Glomerular endothelial cell (primary cell): ENCODE data around the gene MPL. TPM values are rescaled to one million over a fixed set of nuclear protein-coding genes. Genes with fewer than 3 reads are reported as not detected.

Experiments used
- DNase-seq: peaks from one replicate; pipeline ENCODE4 v3.0.0-alpha.2; 2011; ENCODE audit warnings: low read depth, low spot score; ENCODE audit errors: extremely low read depth
- total RNA-seq: library from RNA; depleted of rRNA; stranded (reverse); fragments of >200 nt; gene quantifications from 2 replicates; pipeline ENCODE4 v1.2.3, GENCODE V29; 2015

MPL gene
- total RNA-seq, 1 donor from 2014 or later = not detected

DNA sequence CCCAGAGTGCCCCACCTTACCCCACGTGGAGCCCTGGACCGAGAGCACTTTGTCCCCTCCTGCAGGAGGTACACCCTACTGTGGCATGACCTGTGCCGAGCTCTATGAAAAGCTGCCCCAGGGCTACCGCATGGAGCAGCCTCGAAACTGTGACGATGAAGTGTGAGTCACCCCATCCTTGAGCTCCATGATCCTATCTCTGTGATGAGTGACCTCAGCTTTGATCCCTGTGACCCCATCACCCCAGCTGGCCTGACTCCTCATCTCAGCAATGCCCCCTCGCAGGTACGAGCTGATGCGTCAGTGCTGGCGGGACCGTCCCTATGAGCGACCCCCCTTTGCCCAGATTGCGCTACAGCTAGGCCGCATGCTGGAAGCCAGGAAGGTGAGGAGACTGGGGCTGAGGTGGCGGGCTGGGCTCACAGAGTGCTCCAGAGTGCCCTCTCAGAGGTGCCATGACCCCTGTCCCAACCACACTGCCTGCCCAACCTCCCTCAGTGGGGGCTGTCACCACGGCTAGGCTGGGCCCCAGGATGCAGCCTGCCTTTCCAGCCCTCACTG lies 16.2 kb upstream of the MPL start:
- DNase-seq = no peak

DNA sequence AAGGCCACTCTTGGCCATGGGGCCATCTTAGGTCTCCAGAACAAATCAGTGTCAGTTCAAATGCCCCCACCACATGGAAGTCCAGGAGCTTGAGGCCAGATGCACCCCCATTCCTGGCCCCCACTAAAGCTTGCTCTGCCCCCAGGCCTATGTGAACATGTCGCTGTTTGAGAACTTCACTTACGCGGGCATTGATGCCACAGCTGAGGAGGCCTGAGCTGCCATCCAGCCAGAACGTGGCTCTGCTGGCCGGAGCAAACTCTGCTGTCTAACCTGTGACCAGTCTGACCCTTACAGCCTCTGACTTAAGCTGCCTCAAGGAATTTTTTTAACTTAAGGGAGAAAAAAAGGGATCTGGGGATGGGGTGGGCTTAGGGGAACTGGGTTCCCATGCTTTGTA lies 15.1 kb upstream of the MPL start:
- DNase-seq = no peak

DNA sequence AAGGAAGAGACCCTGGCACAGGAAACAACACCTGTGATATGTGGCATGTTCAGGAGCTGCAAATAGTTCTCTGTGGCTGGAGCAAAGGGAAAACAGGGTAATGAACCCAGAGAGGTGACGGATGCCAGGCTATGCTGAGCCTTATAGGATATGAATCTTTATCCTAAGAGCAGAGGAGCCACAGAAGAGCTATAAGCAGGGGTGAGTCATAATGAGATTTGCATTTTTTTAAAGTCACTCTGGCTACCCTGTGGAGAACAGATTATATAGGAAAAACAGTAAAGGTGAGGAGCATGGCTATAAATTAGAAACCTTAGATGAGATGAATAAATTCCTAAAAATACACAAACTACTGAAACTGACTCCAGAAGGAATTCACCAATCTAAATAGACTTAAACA lies 12.8 kb upstream of the MPL start:
- no peak for DNase-seq

DNA sequence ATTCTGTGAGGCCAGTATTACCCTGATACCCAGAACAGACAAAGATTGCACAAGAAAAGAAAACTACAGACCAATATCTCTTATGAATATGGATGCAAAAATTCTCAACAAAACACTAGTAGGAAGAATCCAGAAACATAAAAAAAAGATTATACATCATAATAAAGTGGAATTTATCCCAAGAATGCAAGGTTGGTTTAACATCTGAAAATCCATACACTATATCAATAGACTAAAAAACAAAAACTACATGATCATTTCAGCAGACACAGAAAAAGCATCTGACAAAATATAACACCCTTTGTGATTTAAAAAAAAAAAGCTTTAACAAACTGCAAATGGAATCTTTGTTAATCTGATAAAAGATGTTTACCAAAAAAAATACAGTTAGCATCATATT lies 12.2 kb upstream of the MPL start:
- DNase-seq = no peak

DNA sequence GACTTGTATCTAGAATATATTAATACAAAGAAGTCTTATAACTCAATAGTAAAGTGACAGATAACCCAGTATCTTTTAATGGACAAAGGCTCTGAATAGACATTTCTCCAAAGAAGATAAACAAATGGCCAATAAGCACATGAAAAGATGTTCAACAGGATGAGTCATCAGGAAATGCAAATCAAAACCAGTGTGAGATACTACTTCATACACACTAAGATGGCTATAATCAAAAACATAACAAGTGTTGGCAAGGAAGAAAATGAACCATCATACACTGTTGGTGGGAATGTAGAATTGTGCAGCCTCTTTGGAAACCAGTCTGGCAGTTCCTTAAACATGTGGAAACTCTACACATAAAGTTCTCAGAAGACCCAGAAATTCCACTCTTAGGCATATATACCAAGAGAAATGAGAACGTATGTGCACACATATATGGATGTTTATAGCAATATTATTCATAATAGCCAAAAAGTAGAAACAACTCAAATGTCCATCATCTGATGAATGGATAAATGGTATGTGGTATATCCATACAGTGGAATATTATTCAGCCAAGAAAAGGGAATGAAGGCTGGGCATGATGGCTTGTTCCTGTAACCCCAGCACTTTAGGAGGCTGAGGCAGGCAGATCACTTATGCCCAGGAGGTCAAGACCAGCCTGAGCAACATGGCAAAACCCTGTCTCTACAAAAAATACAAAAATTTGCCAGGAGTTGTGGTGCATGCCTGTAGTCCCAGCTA lies 9.9 kb upstream of the MPL start:
- no peak for DNase-seq

DNA sequence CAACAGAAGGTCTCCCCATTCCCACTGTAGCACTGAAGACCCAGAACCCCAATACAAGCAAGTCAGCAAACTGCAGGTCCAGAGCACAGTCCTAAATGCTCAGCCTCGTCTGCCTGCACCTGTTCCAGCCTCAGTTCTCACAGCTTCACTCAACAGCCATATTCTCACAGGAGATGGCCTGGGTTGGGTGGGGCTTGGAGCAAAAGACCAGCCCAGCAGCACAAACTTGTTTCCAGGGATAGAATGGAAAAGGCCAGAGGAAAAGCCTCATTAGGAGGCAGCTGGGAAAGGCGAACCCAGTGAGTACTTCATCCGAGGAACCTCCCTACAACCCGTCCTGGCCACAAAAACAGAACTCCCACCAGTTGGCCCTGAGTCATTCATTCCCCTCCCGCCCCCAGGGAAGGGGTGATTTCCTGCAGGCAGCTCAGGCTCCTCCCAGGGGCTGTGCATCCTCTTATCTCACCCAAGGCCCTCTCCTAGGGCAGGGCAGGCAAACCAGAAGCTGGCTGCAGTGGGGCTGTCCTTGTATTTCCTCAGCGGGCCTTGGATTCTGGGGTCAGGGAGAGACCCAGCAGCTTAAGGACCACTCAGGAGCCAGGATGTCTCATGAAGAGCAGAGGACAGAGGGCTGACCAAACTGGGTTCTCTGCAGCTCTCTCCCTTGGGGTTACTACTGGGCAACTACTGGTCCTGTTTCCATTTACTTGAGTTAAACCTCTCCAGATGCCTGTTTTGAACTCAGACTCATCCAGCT lies 7.4 kb upstream of the MPL start:
- DNase-seq = no peak

DNA sequence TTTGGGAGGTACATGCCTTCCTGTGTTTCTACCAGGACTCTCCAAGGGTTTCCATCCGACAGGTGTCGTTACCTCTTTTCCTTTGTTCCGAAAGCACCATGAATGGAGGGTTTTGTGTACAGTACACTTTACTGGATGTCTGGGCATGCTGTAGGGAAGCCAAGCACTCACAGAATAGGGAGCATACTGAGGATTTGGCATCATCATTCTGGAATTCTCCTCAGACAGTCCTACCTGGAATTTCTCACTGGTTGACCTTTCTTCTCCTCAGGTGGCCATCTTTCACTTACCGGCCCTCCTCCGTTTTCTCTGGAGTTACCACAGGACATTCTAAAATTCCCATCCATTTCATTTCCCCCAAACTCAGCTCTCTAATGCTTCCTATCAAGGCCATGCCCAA lies 5.9 kb upstream of the MPL start:
- DNase-seq = no peak

DNA sequence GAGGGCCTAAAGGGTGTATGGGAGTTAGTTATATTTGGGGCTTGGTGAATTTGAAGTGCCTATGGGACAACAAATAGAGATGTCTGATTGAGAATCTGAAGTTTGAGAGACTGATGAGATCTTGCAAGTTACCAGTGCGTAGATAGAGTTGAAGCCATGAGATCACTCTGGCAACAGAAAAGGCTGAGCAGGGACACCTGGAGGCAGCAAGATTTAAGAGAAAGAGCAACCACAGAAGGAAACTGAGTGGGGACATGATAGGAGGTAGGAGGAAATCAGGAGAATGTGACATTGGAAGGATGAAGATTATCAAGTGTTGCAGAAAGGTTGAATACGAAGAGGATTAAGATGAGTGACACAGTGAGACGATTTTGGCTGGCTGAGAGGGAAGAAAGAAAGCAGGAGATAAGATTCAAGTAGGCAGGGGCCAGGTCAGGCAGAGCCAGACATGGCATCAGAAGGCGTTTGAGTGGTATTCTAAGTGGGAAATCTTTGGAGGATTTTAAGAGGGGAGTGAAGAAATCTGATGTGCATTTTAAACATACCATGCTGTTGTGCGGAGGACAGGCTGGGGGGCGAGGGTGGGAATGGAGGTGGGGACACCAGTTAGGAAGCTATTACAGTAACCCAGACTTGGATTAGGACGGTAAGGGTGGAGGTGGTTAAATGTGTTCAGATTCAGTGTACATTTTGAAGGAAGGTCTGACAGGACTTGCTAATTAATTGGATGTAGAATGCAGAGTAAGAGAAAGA lies 3.0 kb upstream of the MPL start:
- no peak for DNase-seq

DNA sequence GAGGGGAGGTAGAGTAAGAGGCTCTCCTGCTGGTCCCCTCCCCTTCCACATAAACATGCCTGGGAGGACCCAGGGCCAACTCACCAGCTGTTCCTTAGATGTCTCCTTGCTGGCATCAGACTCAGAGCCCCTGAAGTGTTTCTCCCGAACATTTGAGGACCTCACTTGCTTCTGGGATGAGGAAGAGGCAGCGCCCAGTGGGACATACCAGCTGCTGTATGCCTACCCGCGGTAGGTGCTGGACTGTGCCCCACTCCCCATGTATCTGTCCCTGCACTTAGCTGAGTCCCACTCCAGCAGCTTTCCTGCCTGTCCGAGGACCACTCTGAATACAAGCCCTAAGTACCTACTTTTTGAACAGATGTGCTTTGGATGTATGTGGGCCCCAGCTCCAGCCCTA lies 383 bp downstream of the MPL start:
- no peak for DNase-seq

DNA sequence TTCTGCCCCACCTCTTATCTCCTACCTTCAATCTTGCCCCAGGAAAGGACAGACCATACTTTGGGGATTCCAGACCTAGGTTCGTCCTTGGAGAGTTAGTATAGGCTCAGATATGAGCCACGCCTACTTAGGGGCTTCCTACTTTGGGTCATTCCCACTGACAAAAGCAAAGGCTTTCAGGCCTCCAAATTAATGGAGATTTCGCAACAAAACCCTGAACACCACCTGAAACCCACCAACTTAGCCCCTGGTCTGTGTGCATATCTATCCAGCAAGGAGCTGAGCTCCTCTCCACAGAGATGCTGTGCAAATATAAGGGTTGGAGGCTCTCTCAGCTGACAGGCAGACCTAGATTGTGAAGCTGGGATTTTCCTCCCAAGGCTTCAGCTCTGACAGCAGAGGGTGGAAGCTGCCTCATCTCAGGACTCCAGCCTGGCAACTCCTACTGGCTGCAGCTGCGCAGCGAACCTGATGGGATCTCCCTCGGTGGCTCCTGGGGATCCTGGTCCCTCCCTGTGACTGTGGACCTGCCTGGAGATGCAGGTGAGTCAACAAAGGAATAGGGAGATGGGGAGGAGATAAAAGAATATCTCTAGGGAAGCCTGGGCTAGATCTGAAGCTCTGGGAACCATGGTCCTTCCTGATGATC lies 2.1 kb downstream of the MPL start:
- DNase-seq = no peak

DNA sequence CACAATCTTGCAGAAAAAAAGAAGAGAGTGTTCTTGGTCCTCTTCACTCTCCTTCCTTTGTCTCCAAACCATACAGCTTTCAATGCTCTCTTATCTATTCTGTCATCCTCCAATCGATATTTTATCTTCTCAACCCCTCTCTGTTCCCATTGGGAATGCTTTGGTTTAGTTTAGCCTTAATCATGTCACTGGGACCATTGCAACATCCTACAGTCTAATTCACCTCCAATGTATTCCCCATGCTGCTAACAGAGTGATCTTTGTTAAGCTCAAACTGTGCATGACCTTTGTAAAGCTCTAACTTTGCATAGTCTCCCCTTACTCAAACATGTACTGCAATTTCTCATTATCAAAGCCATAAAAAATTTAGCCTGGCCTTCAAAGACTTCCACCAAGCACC lies 2.9 kb downstream of the MPL start:
- no peak for DNase-seq

DNA sequence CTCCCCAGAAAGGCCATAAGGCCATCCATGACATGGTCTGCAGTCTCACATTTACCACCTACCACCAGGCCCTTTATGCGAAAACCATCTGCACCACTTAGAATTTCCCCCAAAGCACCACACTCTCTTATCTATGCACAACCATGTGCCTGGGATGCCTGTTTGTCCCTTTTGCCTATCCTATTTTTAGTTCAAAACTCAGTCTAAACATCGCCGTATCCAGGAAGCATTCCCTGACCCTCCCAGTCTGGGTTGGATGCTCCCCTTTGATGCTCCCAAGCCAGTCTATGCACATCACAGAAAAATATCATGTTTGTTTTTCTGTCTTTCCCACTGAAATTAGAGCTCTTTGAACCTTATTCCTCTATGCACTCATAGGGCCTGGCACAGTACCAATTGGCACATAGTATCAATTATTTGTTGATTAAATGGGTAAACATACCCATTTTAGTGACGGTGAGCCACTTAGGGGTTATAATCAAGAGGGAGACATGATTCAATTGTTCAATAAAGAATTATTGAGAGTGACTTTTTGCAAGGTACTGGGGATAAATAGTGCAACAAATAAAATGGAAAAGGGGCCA lies 6.7 kb downstream of the MPL start:
- no peak for DNase-seq

DNA sequence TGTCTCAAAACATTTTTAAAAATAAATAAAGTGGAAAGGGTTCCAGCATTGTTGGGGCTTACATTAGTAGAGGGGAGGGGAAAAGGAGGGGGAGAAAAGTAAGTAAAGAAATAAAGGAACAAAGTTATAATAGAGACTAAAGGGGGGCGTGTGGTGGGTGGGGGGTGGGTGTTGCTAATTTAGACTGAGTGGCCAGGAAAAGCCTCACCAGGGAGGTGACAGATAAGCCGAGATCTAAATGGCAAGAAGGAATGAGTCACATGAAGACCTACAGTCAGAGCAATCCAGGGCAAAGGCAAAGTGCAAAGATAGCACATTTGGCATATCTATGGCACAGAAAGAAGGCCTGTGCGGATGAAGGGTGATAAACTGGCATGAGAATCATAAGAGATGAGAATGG lies 7.5 kb downstream of the MPL start:
- no peak for DNase-seq

DNA sequence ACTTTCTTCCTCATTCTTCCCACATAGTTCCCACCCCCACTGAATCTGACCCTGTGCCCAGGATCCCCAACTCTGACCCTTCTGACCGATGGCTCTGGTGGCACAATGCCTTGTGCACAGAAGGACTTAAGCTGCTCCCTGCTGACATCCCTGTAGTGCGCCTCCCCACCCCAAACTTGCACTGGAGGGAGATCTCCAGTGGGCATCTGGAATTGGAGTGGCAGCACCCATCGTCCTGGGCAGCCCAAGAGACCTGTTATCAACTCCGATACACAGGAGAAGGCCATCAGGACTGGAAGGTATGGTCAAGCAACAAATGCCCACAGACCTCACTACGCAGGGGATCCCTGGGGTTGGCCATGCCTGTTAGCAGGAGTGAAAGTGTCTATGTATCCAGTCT lies 9.0 kb downstream of the MPL start:
- DNase-seq = no peak

DNA sequence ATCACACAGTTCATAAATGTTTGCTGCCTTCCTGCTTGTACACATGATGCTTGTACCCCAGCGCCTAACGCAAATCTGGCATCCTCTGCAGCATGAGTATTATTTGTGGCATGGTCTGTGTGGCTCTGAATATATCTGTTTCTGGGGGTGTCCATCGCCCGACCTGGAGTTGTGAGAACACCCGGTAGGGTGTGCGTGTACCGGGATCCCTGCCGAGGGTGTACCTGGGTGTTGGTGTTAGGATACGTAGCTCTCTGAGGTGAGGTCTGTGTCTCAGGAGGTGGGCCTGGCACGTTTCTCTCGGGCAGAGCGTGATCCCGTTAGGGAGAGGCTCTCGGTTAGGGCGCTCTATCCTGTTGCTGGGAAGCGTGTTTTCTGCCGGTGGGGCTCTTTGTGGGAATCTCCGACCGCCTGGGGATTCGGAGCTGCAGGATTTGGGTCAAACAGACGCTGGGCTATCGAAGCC lies 10.8 kb downstream of the MPL start:
- DNase-seq = no peak

DNA sequence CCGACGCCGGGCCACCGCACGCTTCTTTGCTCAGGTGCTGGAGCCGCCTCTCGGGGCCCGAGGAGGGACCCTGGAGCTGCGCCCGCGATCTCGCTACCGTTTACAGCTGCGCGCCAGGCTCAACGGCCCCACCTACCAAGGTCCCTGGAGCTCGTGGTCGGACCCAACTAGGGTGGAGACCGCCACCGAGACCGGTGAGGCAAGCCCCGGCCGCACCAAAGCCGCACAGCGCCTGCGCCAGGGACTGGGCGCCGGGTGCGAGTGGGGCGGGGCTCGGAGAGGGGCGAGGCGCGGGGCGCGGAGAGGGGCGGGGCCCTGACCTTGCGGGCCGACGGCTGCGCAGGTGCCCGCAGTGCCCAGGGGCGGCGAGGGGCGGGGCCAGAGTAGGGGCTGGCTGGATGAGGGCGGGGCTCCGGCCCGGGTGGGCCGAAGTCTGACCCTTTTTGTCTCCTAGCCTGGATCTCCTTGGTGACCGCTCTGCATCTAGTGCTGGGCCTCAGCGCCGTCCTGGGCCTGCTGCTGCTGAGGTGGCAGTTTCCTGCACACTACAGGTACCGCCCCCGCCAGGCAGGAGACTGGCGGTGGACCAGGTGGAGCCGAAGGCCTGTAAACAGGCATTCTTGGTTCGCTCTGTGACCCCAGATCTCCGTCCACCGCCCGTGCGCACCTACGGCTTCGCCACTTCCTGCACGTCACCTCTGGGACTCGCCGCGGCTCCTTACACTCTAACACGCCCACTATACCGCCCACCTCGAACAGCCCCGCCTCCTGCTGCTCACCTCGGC lies 11.4 kb downstream of the MPL start:
- DNase-seq = no peak

DNA sequence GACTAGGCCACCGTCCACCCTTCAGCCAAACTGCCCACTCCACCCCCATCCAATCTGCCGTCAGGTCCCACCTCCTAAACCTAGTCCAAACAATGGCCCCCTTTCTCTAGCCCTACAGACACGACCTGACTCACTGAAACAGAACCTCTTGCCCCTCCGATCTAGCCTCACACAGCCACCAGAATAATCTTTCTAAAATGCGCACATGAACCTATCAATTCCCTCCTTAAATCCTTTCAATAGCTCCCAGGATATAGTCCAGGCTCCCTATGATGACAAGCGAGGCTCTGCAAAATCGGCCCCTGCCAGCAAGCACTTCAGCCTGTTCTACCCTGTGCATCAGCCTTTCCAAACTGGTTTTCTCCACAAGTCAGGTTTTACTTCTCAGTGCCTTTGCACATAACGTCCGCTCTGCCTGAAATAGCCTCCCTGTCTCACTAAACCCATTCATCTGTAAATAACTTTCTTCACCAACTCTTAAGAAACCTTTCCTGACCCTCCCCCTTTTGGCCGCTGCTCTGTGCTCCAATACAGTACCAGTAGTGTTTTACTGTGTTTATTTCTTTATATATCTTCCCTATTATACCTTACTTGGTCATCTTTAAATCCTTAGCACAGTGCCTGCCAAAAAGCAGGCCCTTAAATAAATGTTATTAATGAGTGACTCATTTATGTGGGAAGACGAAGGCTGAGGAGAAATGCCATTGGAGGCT lies 12.1 kb downstream of the MPL start:
- no peak for DNase-seq

DNA sequence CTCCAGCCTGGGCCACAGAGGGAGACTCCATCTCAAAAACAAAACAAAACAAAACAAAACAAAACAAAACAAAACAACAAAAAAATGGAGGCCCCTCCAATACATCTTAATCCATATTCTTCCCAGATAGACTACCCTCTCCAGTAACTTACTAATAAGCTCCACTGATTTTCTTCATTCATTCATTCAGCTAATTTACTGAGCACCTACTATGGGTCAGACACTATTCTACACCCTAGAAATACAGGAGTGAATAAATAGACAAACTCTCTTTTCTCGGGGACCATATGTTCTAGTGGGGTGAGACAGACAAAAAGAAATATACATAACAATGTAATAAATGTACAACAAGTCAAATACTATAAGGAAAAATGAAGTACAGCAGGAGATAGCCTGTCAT lies 13.4 kb downstream of the MPL start:
- no peak for DNase-seq
